ENCODE results near the gene ELFN1. TPM values are rescaled to one million over a fixed set of nuclear protein-coding genes. Genes with fewer than 3 reads are reported as not detected.

ELFN1 gene
- total RNA-seq, 1 donor from 2014 or later: 19.7 TPM

- Histone ChIP-seq H3K4me1 (ENCODE audit: insufficient read depth, low read length) (no peaks in the 10 kb centered on the region), H3K4me3 (ENCODE audit: insufficient read depth, low read depth, low read length) (no peak overlapping the region), H3K4me2 (ENCODE audit: low read length) (no peak overlapping the region), H3K36me3 (ENCODE audit: insufficient read depth, low read length) (no peaks in the 10 kb centered on the region), H4K20me1 (ENCODE audit: insufficient read depth, low read length) (peaks cover 5% of the 10 kb centered on the region), H3K27ac (ENCODE audit: low read depth, low read length) (no peak overlapping the region), H3K27me3 (ENCODE audit: insufficient read depth, low read length) (no peaks in the 10 kb centered on the region), H3K79me2 (ENCODE audit: insufficient read depth, low read length) (no peaks in the 10 kb centered on the region), H3K9ac (ENCODE audit: low read length) (no peak overlapping the region), H3K9me3 (ENCODE audit: insufficient read depth, low read depth, low read length) (no peaks in the 10 kb centered on the region), H2AFZ (ENCODE audit: low read depth, low read length) (no peak overlapping the region)
- no peak for DNase-seq (ENCODE audit: low read depth)
- FAIRE-seq: no peak
- Mint-ChIP-seq H3K27me3 (ENCODE audit: low read depth, unreplicated experiment) (peaks cover 2% of the 10 kb centered on the region), H3K27ac (ENCODE audit: unreplicated experiment) (no peak overlapping the region), H3K4me1 (ENCODE audit: low read depth, unreplicated experiment) (no peaks in the 10 kb centered on the region), H3K9me3 (ENCODE audit: unreplicated experiment) (no peaks in the 10 kb centered on the region), H3K36me3 (ENCODE audit: low read depth, unreplicated experiment) (peaks cover 25% of the 10 kb centered on the region), H3K4me3 (ENCODE audit: unreplicated experiment) (no peak overlapping the region)
- TF ChIP-seq CTCF (IDR thresholded peaks at IDR 0.05; ENCODE audit: insufficient read depth, low read depth, low read length) (no peak), EZH2 (IDR thresholded peaks at IDR 0.05; ENCODE audit: insufficient read depth, low read length) (no peak)
Observed at GRCh38 chr7:1709281-1709680, 39.2 kb downstream of the ELFN1 start.

- Histone ChIP-seq H3K4me3 (ENCODE audit: insufficient read depth, low read depth, low read length) (no peak overlapping the region), H4K20me1 (ENCODE audit: insufficient read depth, low read length) (peaks cover 5% of the 10 kb centered on the region), H3K9ac (ENCODE audit: low read length) (no peak overlapping the region), H3K4me2 (ENCODE audit: low read length) (no peak overlapping the region), H3K9me3 (ENCODE audit: insufficient read depth, low read depth, low read length) (peaks cover 2% of the 10 kb centered on the region), H2AFZ (ENCODE audit: low read depth, low read length) (no peak overlapping the region), H3K36me3 (ENCODE audit: insufficient read depth, low read length) (no peaks in the 10 kb centered on the region), H3K27me3 (ENCODE audit: insufficient read depth, low read length) (no peaks in the 10 kb centered on the region), H3K4me1 (ENCODE audit: insufficient read depth, low read length) (no peaks in the 10 kb centered on the region), H3K79me2 (ENCODE audit: insufficient read depth, low read length) (no peaks in the 10 kb centered on the region), H3K27ac (ENCODE audit: low read depth, low read length) (no peak overlapping the region)
- TF ChIP-seq CTCF (IDR thresholded peaks at IDR 0.05; ENCODE audit: insufficient read depth, low read depth, low read length): peak; percentile 35
- TF ChIP-seq EZH2 (IDR thresholded peaks at IDR 0.05; ENCODE audit: insufficient read depth, low read length): no peak
- no peak for FAIRE-seq
- DNase-seq (ENCODE audit: low read depth): no peak
- Mint-ChIP-seq H3K27me3 (ENCODE audit: low read depth, unreplicated experiment) (peaks cover 2% of the 10 kb centered on the region), H3K9me3 (ENCODE audit: unreplicated experiment) (no peaks in the 10 kb centered on the region), H3K36me3 (ENCODE audit: low read depth, unreplicated experiment) (peaks cover 25% of the 10 kb centered on the region), H3K27ac (ENCODE audit: unreplicated experiment) (no peak overlapping the region), H3K4me1 (ENCODE audit: low read depth, unreplicated experiment) (no peaks in the 10 kb centered on the region), H3K4me3 (ENCODE audit: unreplicated experiment) (no peak overlapping the region)
Observed at GRCh38 chr7:1709900-1710299, 39.8 kb downstream of the ELFN1 start.

GRCh38 chr7:1710936-1711335 is 40.9 kb downstream of the ELFN1 start:
- TF ChIP-seq EZH2 (IDR thresholded peaks at IDR 0.05; ENCODE audit: insufficient read depth, low read length): no peak
- no peak for TF ChIP-seq CTCF (IDR thresholded peaks at IDR 0.05; ENCODE audit: insufficient read depth, low read depth, low read length)
- H3K36me3 ChIP-seq (ENCODE audit: insufficient read depth, low read length): no peaks in the 10 kb centered on the region
- H2AFZ ChIP-seq (ENCODE audit: low read depth, low read length): no peak overlapping the region
- no peak overlapping the region for H3K4me3 ChIP-seq (ENCODE audit: insufficient read depth, low read depth, low read length)
- H3K27me3 Mint-ChIP-seq (ENCODE audit: low read depth, unreplicated experiment): peaks cover 2% of the 10 kb centered on the region
- no peaks in the 10 kb centered on the region for H3K4me1 Mint-ChIP-seq (ENCODE audit: low read depth, unreplicated experiment)
- no peak for DNase-seq (ENCODE audit: low read depth)
- H3K4me1 ChIP-seq (ENCODE audit: insufficient read depth, low read length): no peaks in the 10 kb centered on the region
- H3K4me2 ChIP-seq (ENCODE audit: low read length): no peak overlapping the region
- H4K20me1 ChIP-seq (ENCODE audit: insufficient read depth, low read length): peaks cover 5% of the 10 kb centered on the region
- H3K9ac ChIP-seq (ENCODE audit: low read length): no peak overlapping the region
- peaks cover 4% of the 10 kb centered on the region for H3K9me3 ChIP-seq (ENCODE audit: insufficient read depth, low read depth, low read length)
- H3K36me3 Mint-ChIP-seq (ENCODE audit: low read depth, unreplicated experiment): peaks cover 25% of the 10 kb centered on the region
- H3K27me3 ChIP-seq (ENCODE audit: insufficient read depth, low read length): no peaks in the 10 kb centered on the region
- no peak overlapping the region for H3K27ac ChIP-seq (ENCODE audit: low read depth, low read length)
- no peak overlapping the region for H3K4me3 Mint-ChIP-seq (ENCODE audit: unreplicated experiment)
- H3K9me3 Mint-ChIP-seq (ENCODE audit: unreplicated experiment): no peaks in the 10 kb centered on the region
- no peak for FAIRE-seq
- no peak overlapping the region for H3K27ac Mint-ChIP-seq (ENCODE audit: unreplicated experiment)
- no peaks in the 10 kb centered on the region for H3K79me2 ChIP-seq (ENCODE audit: insufficient read depth, low read length)

Data from astrocyte (in vitro differentiated cells and primary cell).